Activated naive CD4-positive, alpha-beta T cell treated with anti-CD3 and anti-CD28 coated beads, Interleukin-2, amount 50 U/mL, for 24 hours (primary cell): Measurements from ENCODE around the gene METRNL.

Source experiments
- H3K27ac Mint-ChIP-seq: one replicate; pipeline ENCODE4 v1.8.0; 2021; ENCODE audit warnings: mild to moderate bottlenecking, mixed read lengths
- H3K27me3 Mint-ChIP-seq: one replicate; pipeline ENCODE4 v1.8.0; 2021; ENCODE audit warnings: mixed read lengths
- H3K36me3 Mint-ChIP-seq: one replicate; pipeline ENCODE4 v1.8.0; 2021; ENCODE audit warnings: mixed read lengths
- H3K4me1 Mint-ChIP-seq: one replicate; pipeline ENCODE4 v1.8.0; 2021; ENCODE audit warnings: mixed read lengths
- H3K4me3 Mint-ChIP-seq: one replicate; pipeline ENCODE4 v1.8.0; 2021; ENCODE audit warnings: mild to moderate bottlenecking, mixed read lengths
- H3K9me3 Mint-ChIP-seq: one replicate; pipeline ENCODE4 v1.8.0; 2021; ENCODE audit warnings: mixed read lengths

The METRNL gene

DNA sequence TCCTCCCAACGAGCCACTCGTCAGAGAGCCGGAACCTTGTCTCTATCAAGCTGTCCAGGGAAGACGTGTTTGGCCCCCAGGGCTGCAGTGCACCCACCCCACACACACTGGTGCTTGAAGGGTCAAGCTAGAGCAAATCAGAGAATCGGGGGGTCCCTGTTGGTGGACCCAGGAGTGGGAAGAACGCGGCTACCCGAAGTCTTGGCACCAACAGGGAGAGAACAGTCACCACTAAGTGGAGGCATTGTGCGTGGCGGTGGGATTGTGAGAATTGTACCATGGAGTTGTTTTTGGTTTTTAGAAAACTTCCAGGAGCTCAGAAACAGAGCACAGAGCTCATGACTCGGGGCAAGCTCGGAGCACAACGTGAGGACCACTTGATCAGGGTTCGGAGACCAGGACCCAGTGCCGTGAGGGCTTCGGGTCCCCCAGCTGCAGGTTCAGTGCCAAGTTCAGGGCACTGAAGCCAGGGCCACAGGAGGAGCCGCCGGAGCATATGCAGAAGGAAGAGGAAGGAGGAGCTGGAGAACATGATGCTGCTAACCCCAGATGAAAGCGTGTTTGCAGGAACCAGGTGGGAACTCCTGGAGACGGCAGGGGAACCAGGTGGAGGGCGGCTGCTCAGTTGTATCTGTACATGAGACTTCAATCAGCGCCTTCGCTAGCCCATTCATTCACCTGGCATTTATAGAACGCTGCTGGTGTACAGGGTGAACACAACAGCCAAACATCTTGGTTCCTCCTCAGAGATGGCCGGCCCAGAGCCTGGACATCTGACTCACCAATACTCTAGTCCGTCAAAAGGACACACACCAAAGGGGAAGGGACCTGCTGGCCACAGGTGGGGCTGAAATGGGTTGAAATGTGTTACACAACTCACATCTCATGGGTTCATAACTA, 42.8 kb downstream of the METRNL start:
- H3K4me1 Mint-ChIP-seq = peaks cover 35% of the 10 kb centered on the region
- no peaks in the 10 kb centered on the region for H3K36me3 Mint-ChIP-seq
- no peak overlapping the region for H3K4me3 Mint-ChIP-seq
- no peaks in the 10 kb centered on the region for H3K9me3 Mint-ChIP-seq
- peaks cover 27% of the 10 kb centered on the region for H3K27me3 Mint-ChIP-seq
- H3K27ac Mint-ChIP-seq = peak overlapping the region; percentile 38

- Mint-ChIP-seq H3K4me3 (no peak overlapping the region), H3K4me1 (peaks cover 35% of the 10 kb centered on the region), H3K9me3 (no peaks in the 10 kb centered on the region), H3K27me3 (peaks cover 27% of the 10 kb centered on the region), H3K27ac (no peak overlapping the region), H3K36me3 (no peaks in the 10 kb centered on the region)
These were observed 43.4 kb downstream of the METRNL start for GRCh38 chr17:83122834-83123233.

DNA sequence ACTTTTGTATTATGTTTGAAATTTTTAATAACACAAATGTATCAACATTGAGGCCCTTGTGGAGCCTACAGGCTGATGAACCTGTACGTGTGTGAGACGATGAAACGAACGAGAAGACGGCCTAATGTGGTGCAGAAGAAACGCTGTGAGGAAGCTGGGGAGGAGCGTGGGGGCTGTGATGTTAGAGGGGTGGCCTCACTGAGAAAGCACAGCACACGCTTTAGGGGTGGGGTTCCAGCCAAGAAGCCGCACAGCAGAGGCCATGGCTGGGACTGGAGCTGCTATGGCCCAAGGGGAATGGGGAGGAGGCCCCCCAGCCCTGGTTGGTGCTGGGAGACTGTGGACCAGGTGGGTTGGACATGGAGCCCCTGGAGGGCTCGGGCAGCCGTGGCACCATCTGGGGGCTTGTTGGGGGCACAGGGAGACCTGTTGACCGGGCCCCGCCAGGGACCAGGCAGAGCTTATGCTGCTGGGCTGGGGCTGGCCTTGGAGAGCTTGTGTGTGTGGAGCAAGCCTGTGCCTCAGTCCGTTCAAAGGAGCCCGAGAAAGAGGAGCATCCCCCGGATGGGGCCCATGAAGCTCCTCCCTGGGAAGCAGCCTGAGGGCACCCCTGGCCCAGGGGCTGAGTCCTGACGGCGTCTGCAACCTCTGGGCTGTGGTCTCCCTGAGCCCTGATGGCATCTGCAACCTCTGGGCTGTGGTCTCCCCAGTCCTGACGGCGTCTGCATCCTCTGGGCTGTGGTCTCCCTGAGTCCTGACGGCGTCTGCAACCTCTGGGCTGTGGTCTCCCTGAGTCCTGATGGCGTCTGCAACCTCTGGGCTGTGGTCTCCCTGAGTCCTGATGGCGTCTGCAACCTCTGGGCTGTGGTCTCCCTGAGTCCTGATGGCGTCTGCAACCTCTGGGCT, 44.7 kb downstream of the METRNL start:
- no peak overlapping the region for H3K27ac Mint-ChIP-seq
- H3K9me3 Mint-ChIP-seq = no peaks in the 10 kb centered on the region
- no peak overlapping the region for H3K4me3 Mint-ChIP-seq
- no peaks in the 10 kb centered on the region for H3K36me3 Mint-ChIP-seq
- H3K4me1 Mint-ChIP-seq = peaks cover 31% of the 10 kb centered on the region
- peaks cover 23% of the 10 kb centered on the region for H3K27me3 Mint-ChIP-seq

DNA sequence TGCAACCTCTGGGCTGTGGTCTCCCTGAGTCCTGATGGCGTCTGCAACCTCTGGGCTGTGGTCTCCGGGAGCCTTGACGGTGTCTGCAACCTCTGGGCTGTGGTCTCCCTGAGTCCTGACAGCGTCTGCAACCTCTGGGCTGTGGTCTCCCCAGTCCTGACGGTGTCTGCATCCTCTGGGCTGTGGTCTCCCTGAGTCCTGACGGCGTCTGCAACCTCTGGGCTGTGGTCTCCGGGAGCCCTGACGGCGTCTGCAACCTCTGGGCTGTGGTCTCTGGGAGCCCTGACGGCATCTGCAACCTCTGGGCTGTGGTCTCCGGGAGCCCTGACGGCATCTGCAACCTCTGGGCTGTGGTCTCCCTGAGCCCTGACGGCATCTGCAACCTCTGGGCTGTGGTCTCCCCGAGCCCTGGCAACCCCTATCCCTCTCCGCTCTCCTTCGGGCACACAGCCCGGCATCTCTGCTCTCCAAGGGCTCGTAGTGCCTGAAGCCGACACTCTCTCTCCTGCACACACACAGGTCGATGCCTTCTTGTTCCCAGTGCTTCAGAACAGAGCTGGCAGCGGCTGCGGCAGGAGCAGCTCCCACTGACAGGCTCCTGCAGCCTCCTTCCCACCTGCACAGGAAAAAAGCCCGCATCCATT, 45.6 kb downstream of the METRNL start:
- Mint-ChIP-seq H3K4me3 (no peak overlapping the region), H3K27me3 (peaks cover 23% of the 10 kb centered on the region), H3K4me1 (peaks cover 25% of the 10 kb centered on the region), H3K9me3 (no peaks in the 10 kb centered on the region), H3K27ac (no peak overlapping the region), H3K36me3 (no peaks in the 10 kb centered on the region)

DNA sequence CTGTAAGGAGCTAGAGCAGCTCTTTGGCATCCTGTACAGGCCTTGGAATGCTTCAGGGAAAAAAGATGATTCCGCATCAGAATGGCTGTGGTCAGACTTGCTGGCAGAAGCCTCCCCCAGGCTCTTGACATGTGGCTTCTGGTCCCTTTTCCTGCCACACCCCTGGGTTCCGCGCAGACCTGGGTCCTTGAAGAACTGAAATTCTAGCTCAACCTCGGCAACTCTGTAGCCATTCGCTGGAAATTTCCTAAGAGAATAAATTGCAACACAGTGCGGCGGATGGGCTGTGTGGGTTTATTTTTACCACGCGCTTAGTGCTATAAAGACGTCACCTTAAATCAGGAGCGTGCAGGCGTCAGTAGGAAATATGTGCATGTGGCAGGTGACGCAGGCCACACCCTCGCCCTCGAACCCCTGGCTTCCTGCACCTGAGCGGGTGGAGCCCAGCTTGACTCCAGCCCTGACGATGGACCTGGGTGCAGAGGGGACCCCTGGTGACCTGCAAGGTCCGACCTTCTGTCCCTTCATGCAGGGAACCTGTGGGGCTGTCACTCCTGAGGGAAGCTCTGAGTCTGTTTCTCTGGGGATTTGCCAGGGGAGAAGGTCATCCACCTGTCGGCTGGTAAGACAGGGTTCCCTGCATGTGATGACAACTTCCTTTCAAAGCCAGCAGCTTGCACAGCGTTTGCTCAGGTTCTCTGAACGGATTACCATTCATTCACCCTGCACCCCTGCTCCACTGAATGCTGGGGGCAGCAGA, 46.3 kb downstream of the METRNL start:
- H3K27me3 Mint-ChIP-seq = peaks cover 21% of the 10 kb centered on the region
- peaks cover 18% of the 10 kb centered on the region for H3K4me1 Mint-ChIP-seq
- no peak overlapping the region for H3K27ac Mint-ChIP-seq
- no peaks in the 10 kb centered on the region for H3K9me3 Mint-ChIP-seq
- H3K4me3 Mint-ChIP-seq = no peak overlapping the region
- H3K36me3 Mint-ChIP-seq = no peaks in the 10 kb centered on the region

DNA sequence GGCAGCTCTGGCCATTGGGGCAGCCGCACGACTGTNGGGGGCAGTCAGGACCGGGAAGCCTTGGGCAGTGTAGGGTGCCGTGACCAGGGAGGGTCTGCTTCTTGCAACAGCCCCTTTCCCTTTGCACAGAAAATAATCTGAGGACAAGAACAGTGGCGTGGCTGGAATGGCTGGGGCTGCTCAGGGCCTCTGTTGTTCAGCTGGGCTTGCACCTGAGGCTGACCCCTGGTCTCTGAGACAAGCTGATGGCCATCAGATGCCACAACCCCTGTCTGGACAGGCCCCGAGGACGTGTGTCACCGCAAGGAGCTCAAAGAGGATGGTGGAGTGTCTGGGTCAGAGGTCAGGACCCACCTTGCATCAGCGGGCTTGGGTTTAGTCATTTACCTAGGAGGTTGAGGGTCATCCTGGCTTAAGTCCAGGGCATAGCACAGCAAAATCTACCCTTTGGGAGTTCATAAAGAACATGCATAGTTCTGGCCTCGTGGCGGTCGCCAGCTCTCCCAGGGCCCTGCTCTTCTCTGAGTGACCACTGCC, 46.9 kb downstream of the METRNL start:
- Mint-ChIP-seq H3K27me3 (peaks cover 21% of the 10 kb centered on the region), H3K9me3 (no peaks in the 10 kb centered on the region), H3K4me1 (peaks cover 18% of the 10 kb centered on the region), H3K27ac (no peak overlapping the region), H3K4me3 (no peak overlapping the region), H3K36me3 (no peaks in the 10 kb centered on the region)

GRCh38 chr17:83127431-83128160, 48.2 kb downstream of the METRNL start:
- Mint-ChIP-seq H3K4me3 (no peak overlapping the region), H3K36me3 (no peaks in the 10 kb centered on the region), H3K4me1 (peaks cover 18% of the 10 kb centered on the region), H3K27me3 (peaks cover 17% of the 10 kb centered on the region), H3K27ac (no peak overlapping the region), H3K9me3 (no peaks in the 10 kb centered on the region)

GRCh38 chr17:83128306-83129240, 49.2 kb downstream of the METRNL start:
- no peak overlapping the region for H3K4me3 Mint-ChIP-seq
- peaks cover 16% of the 10 kb centered on the region for H3K27me3 Mint-ChIP-seq
- no peaks in the 10 kb centered on the region for H3K9me3 Mint-ChIP-seq
- no peaks in the 10 kb centered on the region for H3K36me3 Mint-ChIP-seq
- H3K27ac Mint-ChIP-seq = no peak overlapping the region
- H3K4me1 Mint-ChIP-seq = peaks cover 15% of the 10 kb centered on the region

DNA sequence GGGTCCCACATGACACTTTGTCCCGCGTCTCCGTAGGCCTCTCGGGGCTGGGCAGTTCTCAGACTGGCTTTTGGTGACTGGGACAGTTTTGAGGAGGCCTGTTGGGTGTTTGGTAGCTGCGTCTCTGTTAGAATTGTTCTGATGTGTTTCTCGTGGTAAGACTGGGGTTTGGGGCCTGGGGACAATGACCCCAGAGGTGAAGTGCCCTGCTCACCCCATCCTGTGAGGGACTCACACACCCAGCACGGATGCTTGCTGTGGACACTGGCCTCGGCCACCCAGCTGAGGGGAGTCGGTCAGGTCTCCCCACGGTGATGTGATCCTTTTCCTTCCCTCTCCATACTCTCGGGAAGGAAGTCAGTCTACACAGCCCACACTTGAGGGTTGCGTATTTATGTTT, 50.3 kb downstream of the METRNL start:
- Mint-ChIP-seq H3K27ac (no peak overlapping the region), H3K36me3 (no peaks in the 10 kb centered on the region), H3K4me1 (peaks cover 12% of the 10 kb centered on the region), H3K4me3 (no peak overlapping the region), H3K9me3 (no peaks in the 10 kb centered on the region), H3K27me3 (peaks cover 13% of the 10 kb centered on the region)

DNA sequence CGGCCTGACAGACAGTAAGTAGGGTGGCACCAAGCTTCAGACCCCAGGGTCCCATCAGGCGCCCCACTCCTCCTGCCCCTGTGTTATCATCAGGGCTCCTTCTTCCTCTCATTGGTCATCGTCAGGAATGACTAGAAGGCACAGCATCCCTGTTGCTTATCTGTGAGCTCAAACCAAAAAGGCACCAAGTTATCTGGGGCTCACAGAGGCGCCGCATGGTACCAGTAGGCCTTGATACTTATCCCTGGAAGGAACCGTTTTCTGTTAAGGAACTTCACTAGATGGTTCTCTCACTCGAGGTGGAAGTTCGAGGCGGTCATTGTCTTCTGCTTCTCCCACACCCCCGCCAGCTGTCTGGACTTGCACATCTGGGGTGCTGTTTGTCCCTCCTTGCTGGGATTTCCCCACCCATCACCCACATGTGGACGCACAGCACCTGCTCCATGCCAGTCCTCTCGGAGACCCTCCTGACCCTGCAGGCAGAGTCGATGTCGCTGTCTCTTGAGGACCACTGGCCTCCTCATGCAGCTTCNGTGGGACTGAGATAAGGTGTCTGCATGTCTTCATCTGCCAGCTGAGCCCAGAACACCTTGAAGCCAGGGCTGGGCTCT, 52.1 kb downstream of the METRNL start:
- H3K4me1 Mint-ChIP-seq = no peaks in the 10 kb centered on the region
- no peaks in the 10 kb centered on the region for H3K9me3 Mint-ChIP-seq
- H3K27ac Mint-ChIP-seq = peak overlapping the region; percentile 18
- peaks cover 2% of the 10 kb centered on the region for H3K27me3 Mint-ChIP-seq
- no peaks in the 10 kb centered on the region for H3K36me3 Mint-ChIP-seq
- no peak overlapping the region for H3K4me3 Mint-ChIP-seq

GRCh38 chr17:83132251-83133081, 53.1 kb downstream of the METRNL start:
- no peak overlapping the region for H3K4me3 Mint-ChIP-seq
- H3K4me1 Mint-ChIP-seq = no peaks in the 10 kb centered on the region

GRCh38 chr17:83133302-83134121, 54.1 kb downstream of the METRNL start:
- H3K4me3 Mint-ChIP-seq = no peak overlapping the region
- H3K4me1 Mint-ChIP-seq = no peaks in the 10 kb centered on the region
- H3K27ac Mint-ChIP-seq = no peak overlapping the region
- no peaks in the 10 kb centered on the region for H3K27me3 Mint-ChIP-seq
- H3K9me3 Mint-ChIP-seq = no peaks in the 10 kb centered on the region
- H3K36me3 Mint-ChIP-seq = no peaks in the 10 kb centered on the region

More at GRCh38 chr17:83132251-83133081, 53.1 kb downstream of the METRNL start:
- no peaks in the 10 kb centered on the region for H3K27me3 Mint-ChIP-seq
- H3K9me3 Mint-ChIP-seq = no peaks in the 10 kb centered on the region
- no peaks in the 10 kb centered on the region for H3K36me3 Mint-ChIP-seq
- H3K27ac Mint-ChIP-seq = no peak overlapping the region
